Aorta (tissue), 5 donors: ENCODE measurements around the gene BLNK. TPM values are rescaled to one million over a fixed set of nuclear protein-coding genes. Genes with fewer than 3 reads are reported as not detected.
"Not testable (repeated sequence)": the region's sequence is repeated elsewhere in the genome, so short reads cannot be mapped to it uniquely, and the experiment has no call there.

Experiments
- ATAC-seq: fragments of 200-7000 bp; cut with Tn5 transposase; one replicate; pipeline ENCODE4 v1.9.1; 2022; ENCODE audit warnings: moderate library complexity; ENCODE audit not compliant: low FRiP score
- DNase-seq, 2 donors: peaks; one replicate each; pipeline ENCODE4 v3.0.0-alpha.2; 2020
- H3K27ac ChIP-seq, 2 donors: one replicate each; pipeline ENCODE4 v1.5.1; 2013; ENCODE audit warnings: low read length in 2 of 2, mild to moderate bottlenecking in 2 of 2, moderate library complexity in 2 of 2, control low read depth in 1 of 2, inconsistent platforms in 1 of 2, low read depth in 1 of 2
- H3K27me3 ChIP-seq, 2 donors: one replicate each; pipeline ENCODE4 v1.6.1; 2013; ENCODE audit warnings: control low read depth in 1 of 2, low read length in 1 of 2, mild to moderate bottlenecking in 1 of 2, moderate library complexity in 1 of 2; ENCODE audit not compliant: insufficient read depth in 2 of 2, control insufficient read depth in 1 of 2
- H3K36me3 ChIP-seq, 2 donors: one replicate each; pipeline ENCODE4 v1.6.1; 2013; ENCODE audit warnings: control low read depth in 1 of 2, low read length in 1 of 2, mild to moderate bottlenecking in 1 of 2; ENCODE audit not compliant: insufficient read depth in 2 of 2, control insufficient read depth in 1 of 2
- H3K4me1 ChIP-seq, 2 donors: one replicate each; pipeline ENCODE4 v1.6.1; 2013; ENCODE audit warnings: low read length in 2 of 2, control low read depth in 1 of 2, mild to moderate bottlenecking in 1 of 2, moderate library complexity in 1 of 2; ENCODE audit not compliant: insufficient read depth in 2 of 2, control insufficient read depth in 1 of 2
- H3K4me3 ChIP-seq, 2 donors: one replicate each; pipeline ENCODE4 v1.5.1; 2013; ENCODE audit warnings: low read length in 2 of 2, control low read depth in 1 of 2, mild to moderate bottlenecking in 1 of 2
- H3K9me3 ChIP-seq: one replicate; pipeline ENCODE4 v1.6.1; 2013; ENCODE audit warnings: mild to moderate bottlenecking, low read length; ENCODE audit not compliant: control insufficient read depth
- WGBS, 2 donors: extraction: QIAGEN DNeasy Blood & Tissue Kit; methylation state at CpG; one replicate each; pipeline ENCODE4 v1.1.7; 2013; 5-methylcytosine and 5-hydroxymethylcytosine counted together
- intact Hi-C, 2 donors: fragments of 100-400 bp; cut with DNase I; formaldehyde crosslinking; loops; one replicate each; pipeline versions ENCODE4 v1.14.2 to v1.15.0; 2022
- long read RNA-seq, 2 donors: library from polyadenylated mRNA; unstranded; transcript quantifications; one replicate each; pipeline ENCODE4 v2.0.0, GENCODE V29; 2020 to 2021
- polyA plus RNA-seq, 2 donors: library from polyadenylated mRNA; stranded (reverse); fragments of 200-250 nt; gene quantifications; one replicate each; pipeline ENCODE4 v1.2.3, GENCODE V29; 2013
- total RNA-seq, 2 donors: library from RNA; stranded (reverse); fragmentation: NEBNext Ultra II Directional; extraction: Animal tissue kit (Norgen Biotek cat#: 25700); gene quantifications; one replicate each; pipeline ENCODE4 v1.2.1, GENCODE V29; 2021
- donor health status: healthy with polysubstance abuse.
- donor health status: Bipolar disorder and iron deficiency.
- donor health status: DM: no; HTN: no; CAD: no.
- donor health status: DM: no; HTN: no; CAD: no.
- donor health status: DM: yes; HTN: yes; CAD: no.

The BLNK gene
- total RNA-seq (10 to 100 TPM in 1 of 2 donors, 1 to 10 TPM in 1; 4.1 to 20.2 TPM), polyA plus RNA-seq (10 to 100 TPM in 1 of 2 donors, under 1 TPM in 1; 0.72 to 12.5 TPM)
- long read RNA-seq, donor 1, partial matches to known transcripts = 1 of 3 reads
- long read RNA-seq, donor 1, other reads (novel, unspliced or antisense) = 0 of 3 reads
- long read RNA-seq, donor 2, partial matches to known transcripts = 1 of 6 reads
- long read RNA-seq, donor 2, other reads (novel, unspliced or antisense) = 4 of 6 reads

GRCh38 chr10:96271016-96271815 lies at the start of gene BLNK:
Gene BLNK, minus strand, starts transcription at chr10:96271569. Its CDS starts 171 bp downstream, at chr10:96271398.
- peak; percentile 89 for ATAC-seq
- no peaks in the 10 kb centered on the region for H3K9me3 ChIP-seq
- peak; percentile 84 to 86 for DNase-seq
- H3K4me1 ChIP-seq = peaks cover 0 to 3% of the 10 kb centered on the region in 2 donors
- H3K27me3 ChIP-seq = no peaks in the 10 kb centered on the region
- WGBS, 2 donors = 1 to 2% methylated on average over 6 of the region's 6 CpGs
- no peak within 1 kb of the TSS for H3K4me3 ChIP-seq
- intact Hi-C loops = no loop called here
- peak within 1 kb of the TSS in 1 of 2 donors; percentile 47 for H3K27ac ChIP-seq
- no peaks in the 10 kb centered on the region for H3K36me3 ChIP-seq

GRCh38 chr10:96319754-96320474 lies 48.5 kb upstream of the BLNK start:
- intact Hi-C loops = no loop called here
- no peaks in the 10 kb centered on the region for H3K36me3 ChIP-seq
- DNase-seq (no peak), ATAC-seq (no peak)
- H3K9me3 ChIP-seq = peaks cover 2% of the 10 kb centered on the region
- no peaks in the 10 kb centered on the region for H3K4me1 ChIP-seq
- H3K27me3 ChIP-seq = no peaks in the 10 kb centered on the region
- no peak overlapping the region for H3K4me3 ChIP-seq
- 31 to 38% methylated on average over 3 of the region's 3 CpGs for WGBS, 2 donors
- H3K27ac ChIP-seq = no peak overlapping the region

DNA sequence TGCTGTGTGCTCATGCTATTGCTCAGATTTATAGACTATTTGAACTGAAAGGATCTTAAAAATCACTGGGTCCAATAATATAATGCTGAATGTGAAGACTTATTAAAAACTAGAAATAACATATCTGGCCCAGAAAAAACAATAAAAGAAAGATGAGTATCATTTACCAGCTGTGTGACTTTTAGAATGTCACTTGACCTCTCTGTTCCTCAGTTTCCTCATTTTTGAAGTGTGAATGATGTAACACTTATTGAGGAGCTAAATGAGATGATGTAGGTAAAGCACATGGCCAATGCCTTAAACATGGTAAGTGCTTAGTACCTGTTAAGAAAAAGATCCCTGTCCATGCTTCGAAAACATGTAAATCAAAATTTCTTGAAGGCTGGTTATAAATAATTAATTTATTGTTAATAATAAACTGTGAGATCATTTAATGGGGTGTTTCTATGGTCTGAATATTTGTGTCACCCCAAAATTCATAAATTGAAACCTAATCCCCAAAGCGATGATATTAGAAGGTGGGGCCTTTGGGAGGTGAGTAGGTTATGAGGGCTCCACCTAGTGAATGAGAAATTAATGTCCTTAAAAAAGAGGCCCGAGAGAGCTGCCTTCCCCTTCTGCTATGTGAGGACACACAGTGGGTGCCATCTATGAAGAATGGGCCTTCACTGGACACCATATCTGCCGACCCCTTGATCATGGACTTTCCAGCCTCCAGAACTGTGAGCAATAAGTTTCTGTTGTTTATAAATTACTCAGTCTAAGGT lies 45.9 kb upstream of the BLNK start:
- no peaks in the 10 kb centered on the region for H3K4me1 ChIP-seq
- ATAC-seq = no peak
- intact Hi-C loops = no loop called here
- no peaks in the 10 kb centered on the region for H3K36me3 ChIP-seq
- H3K9me3 ChIP-seq = no peaks in the 10 kb centered on the region
- WGBS, 2 donors = 81 to 83% methylated on average over 4 of the region's 4 CpGs
- no peak overlapping the region for H3K4me3 ChIP-seq
- no peak for DNase-seq
- H3K27ac ChIP-seq = no peak overlapping the region
- no peaks in the 10 kb centered on the region for H3K27me3 ChIP-seq

GRCh38 chr10:96313344-96313743 lies 42.0 kb upstream of the BLNK start:
- WGBS, 2 donors = 77 to 85% methylated on average over 2 of the region's 2 CpGs
- H3K27me3 ChIP-seq = no peaks in the 10 kb centered on the region
- no peaks in the 10 kb centered on the region for H3K36me3 ChIP-seq
- H3K4me1 ChIP-seq = no peaks in the 10 kb centered on the region
- H3K4me3 ChIP-seq = no peak overlapping the region
- ATAC-seq (no peak), DNase-seq (no peak)
- H3K27ac ChIP-seq = no peak overlapping the region
- intact Hi-C loops = no loop called here
- no peaks in the 10 kb centered on the region for H3K9me3 ChIP-seq

DNA sequence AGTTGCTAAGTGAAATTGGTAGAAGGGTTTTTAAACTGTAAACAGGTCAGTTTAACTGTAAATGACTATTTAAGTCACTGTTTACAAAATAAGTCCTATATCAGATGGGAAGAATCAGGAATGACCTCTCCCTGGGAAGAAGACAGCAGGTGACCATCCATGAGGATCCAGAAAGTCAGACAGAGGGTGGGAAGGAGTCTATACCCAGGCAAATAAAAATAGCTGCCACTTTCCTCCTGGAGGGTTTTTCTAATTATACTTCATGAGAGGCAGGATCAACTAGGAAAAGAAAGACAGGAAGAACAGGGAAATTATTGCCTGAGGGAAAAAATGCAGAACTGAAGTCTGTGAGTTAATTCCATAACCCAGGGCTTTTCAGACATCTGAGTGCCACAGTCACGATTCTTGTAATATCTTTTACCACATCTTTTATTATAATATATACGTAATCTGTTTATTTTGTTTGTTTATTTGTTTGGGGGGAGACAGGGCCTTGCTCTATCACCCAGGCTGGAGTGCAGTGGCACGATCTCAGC lies 39.9 kb upstream of the BLNK start:
- Histone ChIP-seq H3K4me3 (no peak overlapping the region), H3K36me3 (no peaks in the 10 kb centered on the region), H3K27me3 (no peaks in the 10 kb centered on the region), H3K27ac (no peak overlapping the region), H3K4me1 (no peaks in the 10 kb centered on the region), H3K9me3 (no peaks in the 10 kb centered on the region)
- 80 to 86% methylated on average over 3 of the region's 3 CpGs for WGBS, 2 donors
- intact Hi-C loops = no loop called here
- ATAC-seq (no peak), DNase-seq (no peak)

- H3K27ac ChIP-seq = no peak overlapping the region
- H3K36me3 ChIP-seq = no peaks in the 10 kb centered on the region
- no peak overlapping the region for H3K4me3 ChIP-seq
- intact Hi-C loops = no loop called here
- ATAC-seq (no peak), DNase-seq (no peak)
- no peaks in the 10 kb centered on the region for H3K4me1 ChIP-seq
- H3K27me3 ChIP-seq = no peaks in the 10 kb centered on the region
- 0 to 4% methylated on average over 1 of the region's 1 CpG for WGBS, 2 donors
- H3K9me3 ChIP-seq = no peaks in the 10 kb centered on the region
These were observed 38.9 kb upstream of the BLNK start for GRCh38 chr10:96310321-96310669.

GRCh38 chr10:96309628-96310320 lies 38.4 kb upstream of the BLNK start:
- ATAC-seq = no peak

DNA sequence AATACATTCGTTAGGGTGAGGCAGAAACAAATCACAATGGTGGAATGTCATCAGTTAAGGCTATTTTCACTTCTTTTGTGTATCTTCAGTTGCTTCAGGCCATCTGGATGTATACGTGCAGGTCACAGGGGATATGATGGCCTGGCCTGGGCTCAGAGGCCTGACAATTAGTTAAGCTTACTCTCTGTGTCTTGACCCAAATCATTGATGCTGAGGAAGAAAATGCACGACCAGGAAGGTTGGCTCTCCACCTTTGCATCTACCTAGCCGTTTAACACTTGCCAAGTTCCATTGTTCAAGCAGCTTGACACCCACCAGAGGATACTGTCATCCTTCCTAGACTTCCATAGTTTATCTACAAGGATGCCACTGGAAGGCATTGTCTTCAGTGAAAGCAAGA lies 37.5 kb upstream of the BLNK start:
- H3K9me3 ChIP-seq, H3K4me1 ChIP-seq, intact Hi-C loops, H3K27me3 ChIP-seq, ATAC-seq, H3K4me3 ChIP-seq, H3K36me3 ChIP-seq, DNase-seq, H3K27ac ChIP-seq: not testable (repeated sequence)
- WGBS, 2 donors = 72 to 73% methylated on average over 4 of the region's 4 CpGs

More at GRCh38 chr10:96309628-96310320, 38.4 kb upstream of the BLNK start:
- no peaks in the 10 kb centered on the region for H3K9me3 ChIP-seq
- H3K36me3 ChIP-seq = no peaks in the 10 kb centered on the region
- no peak overlapping the region for H3K4me3 ChIP-seq
- intact Hi-C loops = no loop called here
- no peak for DNase-seq
- H3K27me3 ChIP-seq = no peaks in the 10 kb centered on the region
- H3K4me1 ChIP-seq = no peaks in the 10 kb centered on the region
- no peak overlapping the region for H3K27ac ChIP-seq
- 9 to 13% methylated on average over 3 of the region's 3 CpGs for WGBS, 2 donors
